HUES6 (cell line): Measurements from ENCODE around the gene TMPRSS11E.
"Not testable (repeated sequence)": the region's sequence is repeated elsewhere in the genome, so short reads cannot be mapped to it uniquely, and the experiment has no call there.

Source experiments
- H3K27ac ChIP-seq: 2 replicates; pipeline ENCODE4 v1.7.0; 2013; ENCODE audit warnings: low read depth, mild to moderate bottlenecking, low read length, inconsistent platforms
- H3K27me3 ChIP-seq: 2 replicates; pipeline ENCODE4 v1.6.1; 2013; ENCODE audit warnings: low read length; ENCODE audit not compliant: control insufficient read depth, insufficient read depth
- H3K36me3 ChIP-seq: 2 replicates; pipeline ENCODE4 v1.6.1; 2013; ENCODE audit warnings: low read length; ENCODE audit not compliant: control insufficient read depth, insufficient read depth
- H3K4me1 ChIP-seq: 2 replicates; pipeline ENCODE4 v1.6.1; 2013; ENCODE audit warnings: low read length; ENCODE audit not compliant: control insufficient read depth, insufficient read depth
- H3K4me3 ChIP-seq: 2 replicates; pipeline ENCODE4 v1.5.1; 2013; ENCODE audit warnings: low read depth, low read length
- H3K9ac ChIP-seq: one replicate; pipeline ENCODE4 v1.6.1; 2013; ENCODE audit warnings: mild to moderate bottlenecking, low read length
- H3K9me3 ChIP-seq: 2 replicates; pipeline ENCODE4 v1.6.1; 2013; ENCODE audit warnings: low read depth, low read length; ENCODE audit not compliant: control insufficient read depth, insufficient read depth

Gene TMPRSS11E

GRCh38 chr4:68499021-68499420 lies 51.8 kb downstream of the TMPRSS11E start:
- Histone ChIP-seq H3K36me3 (no peaks in the 10 kb centered on the region), H3K9ac (no peak overlapping the region), H3K27me3 (no peaks in the 10 kb centered on the region), H3K4me1 (no peaks in the 10 kb centered on the region; the same call in 1 of the 2 replicates), H3K27ac (no peak overlapping the region), H3K4me3 (no peak overlapping the region), H3K9me3 (no peaks in the 10 kb centered on the region)

GRCh38 chr4:68503462-68503861 lies 56.2 kb downstream of the TMPRSS11E start:
- not testable (repeated sequence) for H3K4me3 ChIP-seq, H3K27ac ChIP-seq, H3K9ac ChIP-seq, H3K27me3 ChIP-seq, H3K36me3 ChIP-seq, H3K4me1 ChIP-seq, H3K9me3 ChIP-seq

- not testable (repeated sequence) for H3K36me3 ChIP-seq, H3K27me3 ChIP-seq, H3K4me3 ChIP-seq, H3K4me1 ChIP-seq, H3K9ac ChIP-seq, H3K27ac ChIP-seq, H3K9me3 ChIP-seq
Measured at GRCh38 chr4:68504836-68505235, 57.6 kb downstream of the TMPRSS11E start.

GRCh38 chr4:68505452-68505851 lies 58.2 kb downstream of the TMPRSS11E start:
- H3K36me3 ChIP-seq, H3K27me3 ChIP-seq, H3K4me3 ChIP-seq, H3K27ac ChIP-seq, H3K9ac ChIP-seq, H3K9me3 ChIP-seq, H3K4me1 ChIP-seq: not testable (repeated sequence)

- Histone ChIP-seq H3K9ac (no peak overlapping the region), H3K27me3 (no peaks in the 10 kb centered on the region), H3K4me1 (no peaks in the 10 kb centered on the region), H3K4me3 (no peak overlapping the region), H3K27ac (no peak overlapping the region), H3K36me3 (no peaks in the 10 kb centered on the region), H3K9me3 (peaks cover 5% of the 10 kb centered on the region; the same call in 1 of the 2 replicates)
Measured at GRCh38 chr4:68518889-68519288, 71.6 kb downstream of the TMPRSS11E start.

- no peaks in the 10 kb centered on the region for H3K36me3 ChIP-seq
- 0 out of 2 replicates have a peak, but pooled peaks cover 2% of the 10 kb centered on the region for H3K9me3 ChIP-seq
- no peaks in the 10 kb centered on the region for H3K4me1 ChIP-seq
- no peaks in the 10 kb centered on the region for H3K27me3 ChIP-seq
- no peak overlapping the region for H3K27ac ChIP-seq
- no peak overlapping the region for H3K9ac ChIP-seq
- no peak overlapping the region for H3K4me3 ChIP-seq
Measured at GRCh38 chr4:68520985-68521384, 73.7 kb downstream of the TMPRSS11E start.

GRCh38 chr4:68522232-68522631 lies 75.0 kb downstream of the TMPRSS11E start:
- not testable (repeated sequence) for H3K36me3 ChIP-seq, H3K4me1 ChIP-seq, H3K9ac ChIP-seq, H3K27me3 ChIP-seq, H3K9me3 ChIP-seq, H3K27ac ChIP-seq, H3K4me3 ChIP-seq

GRCh38 chr4:68535974-68536373 lies 88.7 kb downstream of the TMPRSS11E start:
- Histone ChIP-seq H3K4me1 (peaks cover 4% of the 10 kb centered on the region; the same call in 1 of the 2 replicates), H3K36me3 (no peaks in the 10 kb centered on the region), H3K27ac (no peak overlapping the region), H3K9me3 (no peaks in the 10 kb centered on the region), H3K9ac (no peak overlapping the region), H3K27me3 (no peaks in the 10 kb centered on the region), H3K4me3 (no peak overlapping the region)

GRCh38 chr4:68536375-68536774 lies 89.1 kb downstream of the TMPRSS11E start:
- Histone ChIP-seq H3K9ac (no peak overlapping the region), H3K27me3 (no peaks in the 10 kb centered on the region), H3K4me1 (peaks cover 4% of the 10 kb centered on the region; the same call in 1 of the 2 replicates), H3K27ac (no peak overlapping the region), H3K9me3 (no peaks in the 10 kb centered on the region), H3K36me3 (no peaks in the 10 kb centered on the region), H3K4me3 (no peak overlapping the region)

- H3K36me3 ChIP-seq, H3K4me3 ChIP-seq, H3K27me3 ChIP-seq, H3K4me1 ChIP-seq, H3K27ac ChIP-seq, H3K9me3 ChIP-seq, H3K9ac ChIP-seq: not testable (repeated sequence)
Measured at GRCh38 chr4:68542742-68543141, 95.5 kb downstream of the TMPRSS11E start.
